ENCODE results near the gene GALNT10. TPM values are rescaled to one million over a fixed set of nuclear protein-coding genes. Genes with fewer than 3 reads are reported as not detected.
A peak's percentile ranks its signal among the peaks of the same experiment; 100 is the strongest.

Gene GALNT10
- total RNA-seq, 1 donor from 2014 or later = 52.3 TPM

DNA sequence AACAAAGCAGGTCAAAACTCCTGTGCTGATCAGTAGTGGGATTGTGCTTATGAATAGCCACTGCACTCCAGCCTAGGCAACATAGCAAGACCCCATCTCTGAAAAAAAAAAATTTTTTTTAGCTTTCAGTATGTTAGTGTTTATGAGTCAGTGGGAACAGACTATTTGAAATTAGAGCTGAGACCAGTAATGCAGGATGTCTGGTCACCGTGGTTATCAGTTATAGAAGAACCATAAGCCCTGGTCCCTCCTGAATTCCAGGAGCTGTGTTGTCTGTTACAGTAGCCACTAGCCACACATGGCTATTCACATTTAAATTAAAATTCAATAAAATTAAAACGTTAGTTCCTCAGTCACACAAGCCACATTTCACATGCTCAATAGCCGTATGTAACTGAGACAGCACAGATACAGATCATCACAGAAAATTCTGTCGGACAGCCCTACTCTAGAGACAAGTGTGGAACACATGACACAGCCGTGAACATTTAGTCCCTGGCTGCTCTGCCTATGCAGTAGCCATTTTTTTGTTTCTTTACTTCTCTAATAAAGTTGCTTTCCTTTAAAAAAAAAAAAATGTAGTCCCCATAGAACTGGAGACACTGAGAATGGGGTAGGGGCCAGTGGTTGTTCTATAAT lies 159.2 kb downstream of the GALNT10 start:
- H3K36me3 ChIP-seq = no peaks in the 10 kb centered on the region
- intact Hi-C loops (cut with DNase I) = no loop called here
- TF ChIP-seq, protein P1, sequence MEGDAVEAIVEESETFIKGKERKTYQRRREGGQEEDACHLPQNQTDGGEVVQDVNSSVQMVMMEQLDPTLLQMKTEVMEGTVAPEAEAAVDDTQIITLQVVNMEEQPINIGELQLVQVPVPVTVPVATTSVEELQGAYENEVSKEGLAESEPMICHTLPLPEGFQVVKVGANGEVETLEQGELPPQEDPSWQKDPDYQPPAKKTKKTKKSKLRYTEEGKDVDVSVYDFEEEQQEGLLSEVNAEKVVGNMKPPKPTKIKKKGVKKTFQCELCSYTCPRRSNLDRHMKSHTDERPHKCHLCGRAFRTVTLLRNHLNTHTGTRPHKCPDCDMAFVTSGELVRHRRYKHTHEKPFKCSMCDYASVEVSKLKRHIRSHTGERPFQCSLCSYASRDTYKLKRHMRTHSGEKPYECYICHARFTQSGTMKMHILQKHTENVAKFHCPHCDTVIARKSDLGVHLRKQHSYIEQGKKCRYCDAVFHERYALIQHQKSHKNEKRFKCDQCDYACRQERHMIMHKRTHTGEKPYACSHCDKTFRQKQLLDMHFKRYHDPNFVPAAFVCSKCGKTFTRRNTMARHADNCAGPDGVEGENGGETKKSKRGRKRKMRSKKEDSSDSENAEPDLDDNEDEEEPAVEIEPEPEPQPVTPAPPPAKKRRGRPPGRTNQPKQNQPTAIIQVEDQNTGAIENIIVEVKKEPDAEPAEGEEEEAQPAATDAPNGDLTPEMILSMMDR (IDR thresholded peaks at IDR 0.05) = no peak

DNA sequence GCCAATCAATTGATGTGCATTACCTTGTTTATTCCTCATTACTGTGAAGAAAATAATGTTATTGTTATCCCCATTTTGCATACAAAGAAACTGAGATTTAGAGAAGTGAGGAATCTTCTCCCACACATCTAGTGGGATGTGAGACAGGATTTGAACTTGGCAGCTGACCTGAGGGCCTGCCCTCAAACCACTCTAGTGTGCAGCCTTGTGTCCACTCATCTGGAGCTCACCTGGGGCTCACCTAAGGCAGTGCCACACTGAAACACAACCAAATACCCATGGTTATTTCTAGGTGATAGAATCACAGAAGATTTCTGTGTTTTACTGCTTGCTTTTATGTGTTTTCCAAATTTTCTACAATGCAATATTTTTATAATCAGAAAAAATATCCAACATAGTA lies 160.6 kb downstream of the GALNT10 start:
- no peaks in the 10 kb centered on the region for H3K9me3 ChIP-seq
- no peak for DNase-seq (ENCODE audit: low spot score in 2 of 2)
- intact Hi-C loops (cut with DNase I) = no loop called here
- no peak overlapping the region for H3K27ac ChIP-seq
- H3K36me3 ChIP-seq = no peaks in the 10 kb centered on the region
- H3K4me3 ChIP-seq = no peak overlapping the region
- no peaks in the 10 kb centered on the region for H3K27me3 ChIP-seq
- TF ChIP-seq, protein P1 (IDR thresholded peaks at IDR 0.05) = no peak
- peaks cover 0 to 12% of the 10 kb centered on the region in 2 donors for H3K4me1 ChIP-seq

More for the DNA sequence above, 159.2 kb downstream of the GALNT10 start:
- Histone ChIP-seq H3K27me3 (no peaks in the 10 kb centered on the region), H3K27ac (no peak overlapping the region), H3K4me3 (no peak overlapping the region), H3K9me3 (no peaks in the 10 kb centered on the region), H3K4me1 (no peaks in the 10 kb centered on the region)
- DNase-seq (ENCODE audit: low spot score in 2 of 2) = no peak

DNA sequence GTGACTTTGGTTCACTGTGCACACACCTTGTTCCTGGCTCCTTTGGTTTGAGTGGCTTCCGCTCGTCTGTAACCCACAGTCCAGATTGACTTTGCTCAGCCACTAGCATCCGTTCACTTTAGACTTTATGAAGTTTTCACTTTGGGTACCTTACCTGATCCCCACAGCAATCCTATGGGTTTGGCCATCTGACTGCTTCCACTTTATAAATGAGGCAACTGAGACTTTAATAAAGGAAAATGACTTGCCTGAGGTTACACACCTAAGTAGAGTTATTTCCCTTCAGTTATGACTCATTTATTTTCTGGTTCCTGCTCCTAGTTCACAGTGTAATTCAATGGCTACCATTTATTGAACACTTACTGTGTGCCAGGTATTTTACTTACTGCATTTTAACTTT lies 161.0 kb downstream of the GALNT10 start:
- intact Hi-C loops (cut with DNase I) = no loop called here
- Histone ChIP-seq H3K4me1 (peaks cover 0 to 16% of the 10 kb centered on the region in 2 donors), H3K9me3 (no peaks in the 10 kb centered on the region), H3K27ac (no peak overlapping the region), H3K4me3 (no peak overlapping the region), H3K36me3 (no peaks in the 10 kb centered on the region), H3K27me3 (no peaks in the 10 kb centered on the region)
- DNase-seq (ENCODE audit: low spot score in 2 of 2) = no peak
- TF ChIP-seq, protein P1 (IDR thresholded peaks at IDR 0.05) = no peak

DNA sequence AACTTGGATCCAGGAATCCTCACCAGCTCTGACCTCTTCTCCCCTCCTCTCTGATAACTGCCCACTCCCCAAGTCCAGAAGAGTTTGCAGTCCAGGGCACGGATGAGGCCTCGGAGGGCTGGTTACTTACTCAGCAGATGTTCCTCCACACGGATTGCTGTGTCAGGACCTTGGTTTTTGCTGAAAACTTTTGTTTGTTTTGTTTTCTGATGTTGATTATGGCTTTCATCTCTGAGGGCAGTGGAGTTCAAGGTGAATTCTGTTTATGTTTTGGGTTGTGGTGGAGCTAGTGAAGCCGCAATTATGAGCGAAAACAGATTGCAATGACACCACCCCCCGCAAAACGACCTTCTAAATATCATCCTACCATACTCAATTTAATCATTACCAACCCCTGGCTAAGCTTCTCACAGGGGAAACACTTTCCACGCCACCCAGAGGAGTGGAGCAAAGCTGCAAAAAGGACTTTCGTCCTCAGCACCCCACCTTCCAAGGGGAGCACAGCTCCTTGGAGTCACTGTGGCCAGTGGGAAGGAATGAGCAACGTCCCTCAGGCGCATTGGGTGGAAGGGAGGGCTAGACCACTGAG lies 162.5 kb downstream of the GALNT10 start:
- DNase-seq (ENCODE audit: low spot score in 2 of 2) = no peak
- intact Hi-C loops (cut with DNase I) = no loop called here
- Histone ChIP-seq H3K9me3 (no peaks in the 10 kb centered on the region), H3K27ac (no peak overlapping the region), H3K4me1 (peaks cover 0 to 23% of the 10 kb centered on the region in 2 donors), H3K27me3 (no peaks in the 10 kb centered on the region), H3K4me3 (no peak overlapping the region), H3K36me3 (no peaks in the 10 kb centered on the region)
- TF ChIP-seq, protein P1 (IDR thresholded peaks at IDR 0.05) = no peak

DNA sequence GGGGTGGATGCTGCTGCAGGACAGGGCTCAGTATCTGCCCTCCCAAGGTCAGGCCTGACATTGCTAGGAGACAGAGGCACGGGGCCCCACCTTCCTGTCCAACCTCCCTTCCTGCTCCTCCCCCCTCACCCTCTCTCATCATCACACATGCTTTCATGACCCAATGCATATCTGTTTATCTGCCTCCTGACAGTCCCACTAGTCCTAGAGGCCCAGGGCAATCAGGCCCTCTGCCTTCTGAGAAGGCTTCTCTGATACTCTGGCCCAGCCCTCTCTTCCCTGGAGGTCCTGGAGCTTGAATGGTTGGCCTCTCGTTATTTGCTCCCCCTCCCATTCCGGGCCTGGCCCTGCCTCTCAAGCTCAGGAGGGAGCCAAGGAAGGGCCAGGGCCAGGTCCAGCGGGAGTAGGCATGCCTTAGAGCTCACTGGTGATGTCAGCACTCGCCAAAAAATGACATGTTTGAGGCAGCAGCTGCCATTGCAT lies 164.6 kb downstream of the GALNT10 start:
- H3K27ac ChIP-seq = peak overlapping the region; percentile 56 to 58
- no peak overlapping the region for H3K4me3 ChIP-seq
- no peaks in the 10 kb centered on the region for H3K9me3 ChIP-seq
- no peaks in the 10 kb centered on the region for H3K27me3 ChIP-seq
- H3K36me3 ChIP-seq = no peaks in the 10 kb centered on the region
- peaks cover 7 to 38% of the 10 kb centered on the region in 2 donors for H3K4me1 ChIP-seq
- peak in 1 of 2 donors; percentile 70 for DNase-seq (ENCODE audit: low spot score in 2 of 2)
- TF ChIP-seq, protein P1 (IDR thresholded peaks at IDR 0.05) = no peak
- intact Hi-C loops (cut with DNase I) = loop anchor here (5.0 kb wide), 2 partner anchors 52 to 68 kb away; no protein-coding TSS in a partner anchor
